HG02973 (cell line): ENCODE measurements around the gene MACF1.
"Not testable (repeated sequence)": the region's sequence is repeated elsewhere in the genome, so short reads cannot be mapped to it uniquely, and the experiment has no call there.

ENCODE experiments used
- ATAC-seq: cut with Tn5 transposase; IDR thresholded peaks from one replicate; pipeline ENCODE4 v1.9.1; 2021; ENCODE audit warnings: moderate library complexity; ENCODE audit not compliant: unreplicated experiment

Gene MACF1

DNA sequence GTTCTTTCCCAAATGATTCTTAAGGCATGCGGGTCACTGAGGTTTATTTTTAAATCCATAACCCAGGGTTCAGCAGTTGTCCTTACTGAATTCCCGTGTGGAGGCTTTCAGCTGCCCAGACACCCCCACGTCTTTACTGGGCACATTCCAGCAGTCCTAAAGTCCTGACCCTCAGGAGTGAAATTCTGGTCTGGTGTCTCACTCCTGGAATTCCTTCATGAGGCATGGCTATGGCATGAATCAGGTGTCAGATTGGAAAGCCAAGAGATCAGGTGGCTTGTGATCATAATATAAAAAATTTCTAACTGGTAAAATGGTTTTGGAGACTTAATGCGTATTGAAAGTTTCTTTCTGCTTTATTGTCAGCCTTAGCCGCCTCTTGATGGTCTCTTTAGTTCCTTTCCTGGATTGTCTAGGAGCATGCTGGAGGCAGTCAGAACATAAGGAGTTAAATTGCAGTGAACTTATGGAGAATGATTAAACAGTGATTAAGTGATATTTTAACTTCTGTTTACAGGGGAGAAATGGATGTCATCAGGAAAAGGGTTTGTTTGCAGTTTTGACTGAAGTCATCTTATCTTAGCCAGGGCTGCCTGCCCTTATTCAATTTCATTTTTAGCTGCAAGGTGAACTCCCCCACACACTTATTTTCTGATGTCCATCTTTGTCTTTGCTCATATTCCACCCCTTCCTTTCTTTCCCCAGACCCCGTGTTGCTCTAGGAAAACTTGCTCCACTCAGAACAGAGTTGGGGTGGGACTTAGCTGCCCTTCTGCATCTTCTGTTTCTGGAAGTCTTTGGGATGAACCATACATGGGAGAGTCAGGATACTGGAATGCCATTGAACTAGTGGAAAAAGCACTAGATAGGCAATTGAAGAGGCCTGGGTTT, 25.7 kb upstream of the MACF1 start:
- no peak for ATAC-seq

- no peak for ATAC-seq
Observed at GRCh38 chr1:39181311-39181710, 23.2 kb upstream of the MACF1 start.

DNA sequence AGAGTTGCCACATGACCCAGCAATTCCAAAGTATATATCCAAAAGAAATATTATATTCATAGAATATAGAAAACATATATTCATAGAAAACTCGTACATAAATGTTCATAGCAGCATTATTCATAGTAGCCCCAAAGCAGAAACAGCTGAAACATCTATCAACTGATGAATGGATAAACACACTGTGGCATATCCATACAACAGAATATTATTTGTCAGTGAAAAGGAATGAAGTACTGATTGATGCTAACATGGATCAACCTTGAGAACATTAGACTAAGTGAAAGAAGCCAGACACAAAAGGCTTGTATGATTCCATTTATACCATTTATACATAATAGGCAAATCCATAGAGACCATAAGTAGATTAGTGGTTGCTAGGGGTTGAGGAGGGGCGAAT, 21.7 kb upstream of the MACF1 start:
- no peak for ATAC-seq

GRCh38 chr1:39183503-39184353, 20.8 kb upstream of the MACF1 start:
- ATAC-seq, result no peak

- ATAC-seq, result no peak
Observed at GRCh38 chr1:39184354-39184818, 20.1 kb upstream of the MACF1 start.

DNA sequence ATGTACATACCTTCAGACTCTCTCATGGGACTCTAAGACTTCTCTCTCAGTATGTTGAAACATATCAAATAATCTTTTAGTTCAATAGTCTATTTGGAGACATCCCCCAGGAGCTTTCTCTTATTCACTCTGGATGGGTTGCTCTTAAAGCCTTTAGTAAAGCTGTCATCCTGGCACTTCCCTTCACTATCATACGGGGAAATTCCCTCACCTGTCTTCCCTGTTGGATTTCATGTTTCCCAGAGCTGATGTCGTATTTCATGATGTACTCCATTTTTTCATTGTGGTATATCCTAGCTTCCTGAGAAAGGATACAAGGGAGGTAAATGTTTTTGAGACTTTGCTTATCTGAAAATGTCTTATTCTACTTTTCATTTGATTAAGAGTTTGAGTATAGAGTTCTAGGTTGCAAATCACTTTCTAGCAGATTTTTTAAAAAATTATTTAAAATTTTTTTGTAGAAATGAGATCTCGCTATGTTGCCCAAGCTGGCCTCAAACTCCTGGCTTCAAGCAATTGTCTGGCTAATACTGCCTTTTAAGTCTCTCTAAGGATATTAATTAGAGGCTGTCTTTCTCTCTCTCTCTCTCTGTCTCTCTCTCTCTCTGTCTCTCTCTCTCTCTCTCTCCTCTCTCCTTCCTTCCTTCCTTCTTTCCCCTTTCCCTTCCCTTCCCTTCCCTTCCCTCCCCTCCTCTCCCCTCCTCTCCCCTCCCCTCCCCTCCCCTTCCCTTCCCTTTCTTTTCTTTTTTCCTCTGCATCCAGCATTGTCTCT, 17.0 kb upstream of the MACF1 start:
- no peak for ATAC-seq

DNA sequence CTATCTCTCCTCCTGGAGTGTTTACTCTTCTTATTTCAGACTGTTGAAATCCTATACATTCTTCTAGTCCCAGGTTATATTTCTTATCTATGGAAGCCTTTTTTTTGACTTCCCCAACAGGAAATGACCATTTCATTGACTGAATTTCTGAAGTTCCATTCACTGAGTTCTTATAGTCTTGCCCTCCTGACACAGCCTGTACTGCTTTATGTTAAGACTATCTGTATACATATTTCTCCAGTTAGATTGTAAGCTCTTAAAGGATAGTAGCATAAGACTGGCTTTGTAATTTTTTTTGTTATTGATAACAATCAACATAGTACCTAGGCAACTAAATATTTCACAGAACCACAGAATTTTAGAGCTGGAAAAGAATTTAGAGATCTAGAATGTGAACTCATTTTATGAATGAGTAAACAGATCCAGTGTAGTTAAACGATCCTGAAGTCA, 14.9 kb upstream of the MACF1 start:
- ATAC-seq, result no peak

- no peak for ATAC-seq
Observed at GRCh38 chr1:39190096-39190495, 14.4 kb upstream of the MACF1 start.

GRCh38 chr1:39194398-39195051, 10.0 kb upstream of the MACF1 start:
- no peak for ATAC-seq

- ATAC-seq, result no peak
Observed at GRCh38 chr1:39195166-39196111, 9.1 kb upstream of the MACF1 start.

DNA sequence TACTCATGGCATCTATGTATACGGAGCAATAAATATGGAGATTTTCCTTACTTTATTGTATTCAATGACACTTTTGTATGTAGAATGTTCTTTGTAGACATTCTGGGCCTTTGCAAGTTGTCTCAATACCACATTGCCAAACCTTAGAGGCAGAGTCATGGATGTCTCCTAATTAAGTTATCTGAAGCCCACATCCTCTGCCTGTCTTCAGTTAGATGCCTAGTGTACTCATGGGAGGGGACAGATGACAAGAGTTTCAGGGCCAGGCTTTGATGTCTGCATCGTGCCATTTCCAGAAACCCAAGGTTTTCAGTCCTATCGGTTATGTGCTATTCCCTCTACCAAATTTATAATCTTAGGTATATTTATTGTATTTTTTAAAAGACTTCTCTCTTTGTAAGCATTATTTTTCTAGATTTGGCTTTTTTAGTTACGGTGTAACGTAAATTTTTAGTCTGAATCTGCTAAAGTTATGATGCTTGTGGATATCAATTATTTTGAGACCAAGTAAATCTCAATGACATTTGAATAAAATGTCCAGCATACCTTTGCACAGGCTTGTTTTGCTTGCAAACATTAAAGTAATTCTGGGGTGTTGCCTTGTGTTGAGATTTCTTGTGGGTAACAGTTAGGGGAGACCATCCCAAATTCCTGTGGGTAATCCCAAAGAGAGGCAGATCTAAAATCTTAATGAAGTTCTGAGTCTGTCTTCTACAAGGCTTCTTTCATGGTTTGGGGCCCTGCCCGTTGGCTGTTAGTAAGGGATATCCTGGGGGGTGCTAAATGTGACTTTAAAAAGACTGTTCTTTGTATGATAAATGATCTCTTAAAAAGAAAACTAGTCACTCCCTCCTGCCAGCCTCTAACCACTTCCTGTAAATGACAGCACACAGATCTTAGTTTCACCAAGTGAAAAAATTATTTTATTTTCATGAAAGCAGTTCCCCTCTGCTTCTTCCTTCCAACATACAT, 8.0 kb upstream of the MACF1 start:
- ATAC-seq, result peak; percentile 49

DNA sequence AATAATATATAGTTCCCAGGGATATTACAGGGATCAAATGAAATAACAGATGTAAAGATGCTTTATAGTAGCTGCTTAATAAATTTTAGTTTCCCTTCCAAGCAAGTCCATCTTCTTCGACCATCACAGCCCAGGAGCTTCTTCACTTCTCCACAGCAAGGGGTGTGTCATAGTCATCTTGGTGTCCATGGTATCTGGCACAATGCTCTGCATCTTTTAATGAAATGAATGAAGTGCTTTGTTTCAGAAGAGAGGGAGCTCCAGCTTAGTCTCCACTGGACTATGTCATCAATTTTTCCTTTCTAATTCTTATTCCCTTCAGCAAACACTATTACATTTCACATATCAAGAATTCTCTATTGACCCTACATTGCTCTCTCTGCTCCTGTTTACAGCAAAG, 4.9 kb upstream of the MACF1 start:
- ATAC-seq, result no peak

- ATAC-seq, result no peak
Observed at GRCh38 chr1:39205102-39205780, 746 bp downstream of the MACF1 start.

- ATAC-seq, result no peak
Observed at GRCh38 chr1:39205781-39206464, 1.4 kb downstream of the MACF1 start.

DNA sequence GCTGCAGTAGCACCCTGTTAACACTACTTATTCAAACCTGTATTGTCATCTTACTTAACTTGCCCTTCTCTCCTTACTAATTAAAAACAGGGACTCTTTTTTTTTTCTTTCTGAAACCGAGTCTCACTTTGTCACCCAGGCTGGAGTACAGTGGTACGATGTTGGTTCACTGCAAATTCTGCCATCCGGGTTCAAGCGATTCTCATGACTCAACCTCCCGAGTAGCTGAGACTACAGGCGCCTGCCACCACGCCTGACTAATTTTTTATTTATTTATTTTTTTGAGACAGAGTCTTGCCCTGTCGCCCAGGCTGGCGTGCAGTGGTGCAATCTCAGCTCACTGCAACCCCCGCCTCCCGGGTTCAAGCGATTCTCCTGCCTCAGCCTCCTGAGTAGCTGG, 3.9 kb downstream of the MACF1 start:
- not testable (repeated sequence) for ATAC-seq

- ATAC-seq, result no peak
Observed at GRCh38 chr1:39210649-39211048, 6.2 kb downstream of the MACF1 start.

GRCh38 chr1:39212499-39212898, 8.0 kb downstream of the MACF1 start:
- ATAC-seq, result no peak
